GM21825 (cell line): ENCODE results near the gene RFXANK.
"Not testable (repeated sequence)": the region's sequence is repeated elsewhere in the genome, so short reads cannot be mapped to it uniquely, and the experiment has no call there.

Source experiments
- ATAC-seq: cut with Tn5 transposase; IDR thresholded peaks from one replicate; pipeline ENCODE4 v1.9.1; 2021; ENCODE audit warnings: mild to moderate bottlenecking, moderate library complexity; ENCODE audit not compliant: unreplicated experiment

Gene RFXANK

DNA sequence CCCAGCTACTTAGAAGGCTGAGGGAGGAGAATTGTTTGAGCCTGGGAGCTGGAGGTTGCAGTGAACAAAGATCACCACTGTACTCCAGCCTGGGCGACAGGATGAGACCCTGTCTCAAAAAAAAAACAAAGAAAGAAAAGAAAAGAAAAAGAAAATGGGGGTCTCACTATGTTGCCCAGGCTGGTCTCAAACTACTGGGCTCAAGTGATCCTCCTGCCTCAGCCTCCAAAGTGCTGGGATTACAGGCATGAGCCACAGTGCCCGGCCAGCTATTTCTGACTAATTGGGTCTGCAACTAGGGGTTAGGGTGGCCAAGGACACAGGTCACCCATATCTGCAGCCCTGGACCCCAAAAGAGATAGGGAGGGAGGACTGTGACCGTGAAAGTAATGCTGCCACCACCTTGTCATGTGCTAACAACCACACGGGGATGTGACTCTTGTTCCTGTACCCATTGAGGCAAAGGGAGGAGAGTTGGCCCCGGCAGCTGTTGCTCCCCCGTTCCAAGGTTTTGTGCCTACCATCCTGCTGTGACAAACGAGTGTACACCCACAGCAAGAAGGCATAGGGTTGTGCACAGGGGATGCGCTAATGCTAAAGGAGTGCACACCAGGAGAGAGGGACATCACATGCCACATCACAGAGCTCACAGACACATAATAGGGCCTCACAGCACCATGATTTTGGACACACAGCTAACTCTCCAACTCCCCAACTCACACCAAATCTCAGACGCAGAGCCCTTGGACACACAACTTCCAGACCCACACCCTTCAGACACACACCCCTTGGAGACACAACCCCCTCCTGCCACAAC is 22.6 kb upstream of the RFXANK start:
- ATAC-seq, result no peak

DNA sequence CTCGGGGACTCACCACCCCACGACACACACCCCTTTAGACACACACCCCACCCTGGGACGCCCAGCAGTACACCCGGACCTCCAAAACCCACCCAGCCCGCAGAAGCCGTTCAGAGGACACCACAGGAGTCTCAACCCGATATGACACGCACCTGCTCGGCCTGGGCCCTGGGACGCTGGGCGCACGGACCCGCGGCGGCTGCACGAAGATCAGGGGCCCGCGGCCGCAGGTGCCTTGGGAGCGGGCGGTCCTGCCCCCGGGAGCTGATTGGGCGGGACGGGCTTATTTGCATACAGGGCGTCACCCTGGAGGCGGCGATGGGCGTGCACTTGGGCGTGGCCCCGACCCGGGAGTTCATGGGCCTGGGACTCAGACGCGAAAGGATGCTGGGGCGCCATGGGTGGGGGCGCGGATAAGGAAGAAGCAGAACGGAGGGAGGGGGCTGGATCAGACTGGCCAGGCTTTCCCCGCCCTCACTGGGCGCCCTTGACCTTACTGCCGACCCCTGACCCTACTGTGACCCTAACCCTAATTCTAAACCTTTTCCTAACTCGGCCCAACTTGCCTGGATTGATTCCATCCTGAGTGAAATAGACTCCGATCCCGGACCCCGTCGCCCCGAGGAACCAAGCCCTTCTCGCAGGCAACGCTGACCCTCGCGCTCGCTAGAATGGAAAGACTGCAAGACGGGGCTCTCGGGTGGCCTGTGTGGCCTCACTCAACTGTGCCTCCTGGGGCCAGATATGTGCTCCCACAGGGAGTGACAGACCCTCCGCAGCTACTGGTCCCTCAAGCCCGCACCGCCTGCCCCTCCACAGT is 21.8 kb upstream of the RFXANK start, which contains the start of gene MEF2B:
Gene MEF2B, minus strand, starts transcription at position 211 of the 820 bp plus-strand sequence. CDS start 19,528 bp downstream, outside the sequence.
- ATAC-seq, result peak; percentile 78

DNA sequence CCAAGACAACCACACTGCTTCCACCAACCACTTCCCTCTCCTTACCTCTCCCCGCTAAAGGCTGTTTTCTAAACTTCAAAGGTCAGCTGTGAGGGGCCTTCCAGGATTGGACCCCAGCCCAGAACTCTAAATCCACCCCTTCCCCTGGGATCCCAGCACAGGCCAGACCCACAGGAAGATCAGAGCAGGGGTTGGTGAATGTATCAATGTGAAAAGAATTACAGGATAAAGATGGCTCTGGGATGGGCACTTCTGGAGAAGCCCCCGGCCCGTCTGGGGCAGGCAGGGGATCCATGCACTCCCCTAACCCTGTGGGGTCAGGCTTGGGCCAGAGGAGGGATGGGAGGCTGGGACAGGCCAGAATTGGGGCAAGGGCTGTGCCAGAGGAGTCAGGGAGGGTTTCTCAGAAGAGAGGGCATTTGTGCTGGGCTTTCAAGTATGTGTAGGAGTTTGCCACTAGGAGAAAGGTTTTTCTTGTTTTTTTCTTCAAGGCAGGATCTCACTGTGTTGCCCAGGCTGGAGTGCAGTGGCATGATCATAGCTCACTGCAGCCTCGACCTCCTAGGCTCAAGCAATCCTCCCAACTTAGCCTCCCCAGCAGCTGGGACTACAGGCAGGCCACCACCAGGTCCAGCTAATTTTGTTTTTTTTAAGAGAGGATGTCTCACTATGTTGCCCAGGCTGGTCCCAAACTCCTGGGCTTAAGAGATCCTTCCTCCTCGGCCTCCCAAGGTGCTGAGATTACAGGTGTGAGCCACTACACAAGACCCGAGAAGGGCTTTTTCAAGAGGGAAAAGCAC is 21.0 kb upstream of the RFXANK start:
- no peak for ATAC-seq

DNA sequence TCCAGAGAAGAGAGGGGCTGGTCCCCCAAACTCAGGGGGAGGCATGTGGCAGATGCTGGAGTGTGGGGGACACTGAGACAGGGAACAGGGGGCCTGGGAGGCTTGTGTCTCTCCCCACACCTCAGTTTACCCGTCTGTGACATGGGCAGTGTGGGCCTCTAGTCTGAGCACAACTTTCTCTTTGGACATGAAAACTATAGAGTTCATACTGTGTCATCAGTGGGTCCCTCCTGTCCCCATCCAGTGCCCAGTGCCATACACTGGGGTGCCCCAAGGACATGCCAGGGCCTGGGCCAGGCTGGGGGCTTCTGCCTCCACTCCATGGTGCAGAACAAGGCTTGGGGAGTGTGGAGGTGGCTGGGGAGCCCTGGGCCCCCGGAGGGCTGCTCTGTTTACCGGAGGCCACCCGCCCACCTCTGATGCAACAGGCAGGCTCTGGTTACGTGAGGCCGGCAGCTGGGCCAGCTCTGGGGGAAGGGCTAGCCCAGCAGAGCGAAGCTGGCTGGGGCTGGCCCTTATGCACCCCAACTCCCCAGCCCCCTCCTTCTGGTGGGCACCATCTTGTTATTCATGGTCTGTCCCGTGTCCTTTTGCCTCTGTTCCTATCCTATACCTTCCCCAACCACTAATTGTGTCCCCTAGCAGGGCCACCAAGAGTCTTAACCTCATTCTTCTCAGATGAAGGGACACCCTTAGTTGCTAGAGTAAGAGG is 20.1 kb upstream of the RFXANK start:
- no peak for ATAC-seq

DNA sequence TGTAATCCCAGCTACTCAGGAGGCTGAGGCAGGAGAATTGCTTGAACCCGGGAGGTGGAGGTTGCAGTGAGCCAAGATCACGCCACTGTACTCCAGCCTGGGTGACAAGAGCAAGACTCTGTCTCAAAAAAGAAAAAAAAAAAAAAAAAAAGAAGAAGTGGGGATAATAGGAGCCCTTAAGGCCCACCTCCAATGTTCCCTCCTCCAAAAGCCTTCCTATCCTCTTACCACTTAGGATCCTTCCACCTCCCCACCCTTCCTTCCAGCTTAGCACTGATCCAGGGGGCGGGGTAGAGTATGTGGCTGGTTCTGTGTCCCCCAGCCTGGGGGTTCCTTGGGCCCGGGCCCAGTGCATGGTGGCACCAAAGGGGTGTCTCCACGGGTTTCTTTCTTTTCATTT is 18.8 kb upstream of the RFXANK start:
- not testable (repeated sequence) for ATAC-seq

DNA sequence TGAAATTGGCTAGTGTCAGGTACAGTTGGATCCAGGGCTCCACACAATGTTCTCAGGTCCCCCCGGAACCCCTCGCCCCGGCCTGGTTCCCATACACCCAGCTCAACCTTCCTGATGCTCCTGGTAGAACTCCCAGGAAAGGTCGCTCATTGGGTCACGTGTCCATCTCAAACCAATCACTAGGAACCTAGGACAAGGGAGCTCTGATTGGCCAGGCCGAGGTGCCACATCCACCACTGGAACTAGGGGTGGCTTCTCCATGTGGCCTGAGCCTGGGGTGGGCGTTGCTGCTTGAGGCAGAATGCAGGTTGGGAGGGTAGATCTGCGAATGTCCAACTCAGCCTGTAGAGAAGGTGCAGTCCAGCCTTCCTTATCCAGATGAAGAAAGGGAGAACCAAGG is 15.1 kb upstream of the RFXANK start:
- no peak for ATAC-seq

DNA sequence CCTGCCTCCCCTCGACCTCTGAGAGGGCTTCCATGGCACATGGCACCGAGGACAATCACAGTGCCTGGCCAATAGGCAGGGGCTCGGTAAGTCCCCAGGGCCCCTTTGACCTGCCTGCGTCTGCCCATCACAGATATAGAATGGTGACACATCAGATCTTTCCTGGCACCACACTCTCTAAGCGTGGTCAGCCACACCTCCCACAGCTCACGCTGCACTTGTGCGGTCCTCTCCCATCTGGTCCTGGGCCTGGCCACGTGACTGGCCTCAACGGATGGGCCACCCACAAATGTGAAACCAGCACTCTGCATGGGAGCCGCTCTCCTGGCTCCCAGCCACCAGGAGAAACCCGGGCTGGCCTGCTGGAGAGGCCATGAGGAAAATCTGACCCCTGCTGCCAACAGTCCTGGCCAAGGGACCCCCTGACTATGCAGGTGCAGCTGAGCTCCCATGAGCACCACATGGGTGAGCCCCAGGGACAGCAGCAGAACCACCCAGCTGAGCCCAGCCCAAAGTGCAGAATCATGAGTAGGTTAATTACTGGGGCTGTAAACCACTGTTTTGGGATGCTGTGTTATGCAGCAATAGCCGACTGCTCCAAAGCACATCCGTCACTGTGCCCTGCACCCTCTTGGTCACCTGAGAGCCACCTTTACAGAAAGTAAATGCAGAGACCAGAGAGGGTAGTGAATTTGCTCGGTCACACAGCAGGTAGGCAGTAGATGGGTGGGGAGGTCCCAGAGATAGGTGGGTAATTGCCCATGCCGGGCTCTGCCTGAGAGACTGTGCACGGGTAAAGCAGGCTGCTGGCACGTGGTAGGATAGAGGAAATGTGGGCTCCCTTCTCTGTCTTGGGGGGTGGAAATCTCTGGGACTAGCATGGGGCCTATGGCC is 12.3 kb upstream of the RFXANK start:
- no peak for ATAC-seq

DNA sequence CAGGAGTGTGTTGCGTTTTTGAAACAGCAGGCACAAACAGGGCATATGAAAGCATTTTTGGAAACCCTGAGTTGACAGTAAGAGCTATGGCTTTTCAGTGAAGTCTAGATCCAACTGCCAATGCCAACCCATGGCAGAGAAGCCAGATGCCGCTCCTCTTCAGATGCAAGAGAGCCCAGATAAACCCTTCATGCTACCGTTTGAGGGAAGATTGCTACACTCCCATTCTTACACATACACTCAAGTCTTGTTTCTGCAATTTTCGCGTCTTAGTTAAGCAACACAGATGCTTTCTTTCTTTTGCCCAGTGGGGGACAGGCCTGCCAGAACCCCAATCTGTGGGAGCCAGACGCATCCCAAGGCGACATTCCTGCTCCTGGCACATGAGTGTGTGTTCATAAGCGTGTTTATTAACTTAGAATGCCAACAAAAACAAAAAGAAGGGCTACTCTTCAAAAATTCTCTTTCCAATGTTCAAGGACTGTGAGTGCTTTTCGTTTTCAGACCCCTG is 10.5 kb upstream of the RFXANK start:
- no peak for ATAC-seq

DNA sequence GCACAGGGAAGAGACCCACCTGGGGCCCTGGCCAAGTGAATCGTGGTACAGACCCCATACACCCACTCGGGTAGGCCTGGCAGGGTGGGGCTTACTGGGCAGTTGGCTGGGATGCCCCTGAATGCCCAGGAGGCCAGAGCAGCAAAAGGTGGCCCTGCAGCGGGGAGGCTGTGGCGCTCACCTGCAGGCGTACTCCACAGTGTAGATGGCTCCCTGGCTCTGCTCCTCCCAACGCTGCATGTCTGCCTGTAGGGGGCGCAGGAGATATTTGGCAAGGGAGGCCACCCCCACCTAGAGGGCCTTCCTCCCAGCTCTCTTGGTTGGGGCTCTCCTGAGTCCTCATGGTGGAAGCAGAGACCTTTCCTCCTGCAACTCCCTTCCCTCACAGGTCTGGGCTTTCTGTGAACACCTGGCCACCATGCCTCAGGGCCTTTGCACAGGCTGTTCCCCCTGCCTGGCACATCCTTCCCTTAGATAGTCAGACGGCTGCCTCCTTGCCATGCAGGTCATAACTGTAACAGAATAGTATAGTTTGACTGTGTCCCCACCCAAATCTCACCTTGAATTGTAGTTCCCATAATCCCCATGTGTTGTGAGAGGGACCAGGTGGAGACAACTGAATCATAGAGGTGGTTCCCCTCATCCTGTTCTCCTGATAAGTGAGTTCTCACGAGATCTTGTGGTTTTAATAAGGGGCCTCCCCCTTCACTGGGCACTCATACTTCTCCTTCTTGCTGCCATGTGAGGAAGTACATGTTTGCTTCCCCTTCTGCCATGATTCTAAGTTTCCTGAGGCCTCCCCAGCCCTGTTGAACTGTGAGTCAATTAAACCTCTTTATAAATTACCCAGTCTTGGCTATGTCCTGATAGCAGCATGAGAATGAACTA is 6.0 kb upstream of the RFXANK start:
- no peak for ATAC-seq

DNA sequence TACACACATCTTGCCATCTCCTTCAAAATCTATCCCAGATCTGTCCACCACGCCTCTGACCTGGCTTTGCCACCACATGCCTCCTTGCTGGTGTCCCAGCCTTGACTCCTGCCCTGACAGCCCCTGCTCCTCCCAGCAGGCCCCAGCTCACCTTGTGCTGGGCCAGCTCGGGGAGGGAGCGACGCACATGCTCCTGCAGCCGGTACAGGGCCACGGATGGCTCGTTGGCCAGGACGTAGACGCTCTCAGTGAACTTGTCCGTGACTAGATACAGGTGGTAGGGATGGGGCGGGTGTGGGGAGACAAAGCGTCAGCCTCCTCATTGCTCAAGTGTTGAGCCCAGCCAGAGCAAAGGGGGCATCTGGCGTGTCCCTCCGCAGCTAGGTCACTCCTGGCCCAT is 5.3 kb upstream of the RFXANK start:
- ATAC-seq, result no peak

DNA sequence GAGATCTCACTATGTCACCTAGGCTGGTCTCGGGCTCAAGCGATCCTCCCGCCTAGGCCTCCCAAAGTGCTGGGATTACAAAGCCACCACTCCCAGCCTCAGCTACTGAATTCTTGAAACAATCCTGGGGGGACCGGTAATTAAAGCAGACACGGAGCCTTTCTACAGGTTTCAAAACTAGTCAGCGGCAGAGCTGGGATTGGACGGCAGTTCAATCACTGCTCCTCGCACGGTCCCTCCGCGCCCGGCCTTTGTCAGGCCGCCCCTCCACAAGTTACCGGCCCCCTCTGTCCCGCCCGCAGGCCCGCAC is 335 bp upstream of the RFXANK start:
- no peak for ATAC-seq

DNA sequence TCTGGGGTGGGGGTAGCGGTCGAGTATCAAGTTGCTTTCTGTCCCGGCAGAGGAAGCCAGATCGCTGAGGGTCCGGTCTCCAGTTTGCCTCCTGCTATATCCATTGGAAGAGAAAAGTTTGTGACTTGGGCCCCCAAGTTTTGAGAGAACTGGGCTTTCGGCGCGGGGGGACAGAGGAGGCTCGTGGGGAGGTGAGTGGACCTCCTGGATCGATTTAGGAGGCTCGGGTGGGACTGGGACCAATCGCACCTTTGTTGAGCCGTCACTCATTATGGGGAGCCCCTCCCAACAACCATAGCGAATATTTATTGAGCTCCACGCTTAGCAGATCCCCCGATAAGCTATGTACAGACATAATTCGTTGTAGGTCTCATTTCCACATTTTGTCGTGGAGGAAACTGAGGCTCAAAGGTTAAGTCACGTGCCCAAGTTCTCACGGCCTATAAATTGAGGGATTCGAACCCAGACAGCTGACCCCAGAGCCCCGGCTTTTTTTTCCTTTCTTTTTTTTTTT is 909 bp downstream of the RFXANK start:
- ATAC-seq, result no peak

DNA sequence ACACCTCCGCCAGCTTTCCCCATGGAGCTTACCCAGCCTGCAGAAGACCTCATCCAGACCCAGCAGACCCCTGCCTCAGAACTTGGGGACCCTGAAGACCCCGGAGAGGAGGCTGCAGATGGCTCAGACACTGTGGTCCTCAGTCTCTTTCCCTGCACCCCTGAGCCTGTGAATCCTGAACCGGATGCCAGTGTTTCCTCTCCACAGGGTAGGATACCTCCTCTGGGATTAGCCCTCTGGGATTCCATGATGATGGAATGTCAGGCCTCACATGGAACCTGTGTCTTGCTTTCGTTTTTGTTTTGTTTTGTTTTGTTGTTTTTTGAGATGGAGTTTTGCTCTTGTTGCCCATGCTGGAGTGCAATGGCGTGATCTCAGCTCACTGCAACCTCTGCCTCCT is 1.9 kb downstream of the RFXANK start:
- no peak for ATAC-seq

DNA sequence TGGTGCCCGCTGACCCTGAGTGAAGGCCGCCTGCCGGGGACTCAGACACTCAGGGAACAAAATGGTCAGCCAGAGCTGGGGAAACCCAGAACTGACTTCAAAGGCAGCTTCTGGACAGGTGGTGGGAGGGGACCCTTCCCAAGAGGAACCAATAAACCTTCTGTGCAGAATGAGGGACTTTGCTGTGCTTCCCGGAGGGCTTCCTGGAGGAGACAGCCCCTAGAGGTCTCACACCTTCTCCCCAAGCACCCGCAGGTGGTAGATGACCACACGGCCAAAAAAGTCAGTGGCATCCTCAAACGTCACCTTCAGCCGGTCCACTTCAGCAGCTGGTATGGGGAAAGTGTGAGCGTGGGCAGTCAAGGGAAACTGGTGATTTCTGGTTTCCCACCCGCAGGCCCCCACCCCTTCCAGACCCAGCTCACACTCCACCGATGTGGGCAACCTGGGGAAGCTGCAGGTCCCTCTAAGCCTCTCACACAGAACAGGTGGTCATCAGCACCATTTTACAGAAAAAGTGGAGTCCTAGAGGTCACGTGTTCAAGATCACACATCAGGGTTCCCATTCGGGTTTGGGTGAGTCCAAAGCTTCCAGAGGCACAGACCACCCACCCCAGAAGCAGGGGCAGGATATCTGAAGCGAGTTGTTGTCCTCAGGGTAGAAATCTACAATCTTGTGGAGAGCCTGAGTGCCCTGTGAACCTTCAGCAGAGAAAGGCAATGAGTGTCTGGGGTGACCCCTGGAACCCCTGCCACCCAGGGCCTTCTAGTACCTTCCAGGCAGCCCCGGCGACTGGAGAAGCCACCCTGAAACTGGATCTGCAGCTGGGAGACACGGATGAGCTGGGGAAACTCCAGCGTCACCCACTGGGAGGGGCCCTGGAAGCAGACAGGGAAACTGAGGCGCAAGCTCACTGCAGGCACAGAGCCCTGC is 9.9 kb downstream of the RFXANK start:
- ATAC-seq, result no peak

DNA sequence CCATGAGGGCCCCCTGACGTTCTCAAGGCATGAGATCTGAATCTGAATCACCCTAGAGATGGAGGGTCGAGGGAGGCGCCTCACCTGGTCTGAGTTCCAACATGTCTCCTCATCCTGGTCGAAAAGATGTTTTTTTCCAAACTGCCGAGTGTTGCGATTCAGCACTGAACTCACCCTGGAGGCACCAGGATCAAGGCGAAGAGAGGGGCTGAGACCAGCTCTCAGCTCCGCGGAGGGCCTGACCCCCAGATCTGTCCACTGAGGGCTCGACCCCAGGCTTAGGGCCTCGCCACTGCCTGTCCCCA is 10.6 kb downstream of the RFXANK start:
- ATAC-seq, result no peak

DNA sequence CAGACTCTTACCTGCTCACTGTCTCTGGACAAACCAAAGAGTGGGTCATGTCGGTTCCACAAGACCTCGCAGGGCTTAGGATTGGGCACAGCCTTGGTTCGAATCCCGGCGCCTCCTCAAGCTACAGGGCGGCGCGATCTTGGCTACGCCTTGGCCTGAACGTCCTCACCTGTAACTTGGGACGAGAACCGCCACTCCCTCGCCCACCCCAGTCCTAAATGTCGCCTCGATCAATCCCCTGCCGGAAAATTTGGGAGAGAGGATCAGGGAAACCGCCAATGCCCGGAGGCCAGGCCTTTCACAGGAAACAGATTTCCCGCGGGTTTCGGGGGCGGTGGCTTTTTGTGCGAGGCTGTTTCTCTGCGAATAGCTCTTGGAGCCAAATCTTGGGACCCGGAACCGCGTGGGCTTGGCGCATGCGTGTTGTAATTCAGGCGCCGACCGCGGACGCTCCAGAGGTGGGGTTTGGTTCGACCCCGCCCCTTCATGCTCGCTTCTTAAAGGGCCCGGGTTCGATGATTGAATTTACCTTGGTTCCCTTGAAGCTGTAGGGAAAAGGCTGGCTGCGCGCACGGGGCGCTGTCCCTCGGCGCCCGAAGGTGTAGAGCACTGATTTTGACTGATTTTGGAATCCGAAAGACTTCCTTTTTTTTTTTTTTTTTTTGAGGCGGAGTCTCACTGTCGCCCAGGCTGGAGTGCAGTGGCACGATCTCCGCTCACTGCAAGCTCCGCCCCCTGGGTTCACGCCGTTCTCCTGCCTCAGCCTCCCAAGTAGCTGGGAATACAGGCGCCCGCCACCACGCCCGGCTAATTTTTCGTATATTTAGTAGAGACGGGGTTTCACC is 11.2 kb downstream of the RFXANK start, which contains the start of gene NR2C2AP:
Gene NR2C2AP, minus strand, starts transcription at position 403 of the 845 bp plus-strand sequence. Its CDS starts 354 bp downstream, at position 49.
- peak; percentile 67 for ATAC-seq
